Epithelial cell of proximal tubule (primary cell): Measurements from ENCODE around the gene JOSD2. TPM values are rescaled to one million over a fixed set of nuclear protein-coding genes. Genes with fewer than 3 reads are reported as not detected.

Experiments
- DNase-seq: peaks from one replicate; pipeline ENCODE4 v3.0.0-alpha.2; 2011; ENCODE audit warnings: low read depth
- H3K4me3 ChIP-seq: 2 replicates; pipeline ENCODE4 v1.5.1; 2011; ENCODE audit warnings: low read depth, mild to moderate bottlenecking, low read length
- CTCF ChIP-seq: conservative IDR thresholded peaks from 2 replicates; pipeline ENCODE4 v1.5.1; 2012; ENCODE audit warnings: low read depth, mild to moderate bottlenecking, low read length
- total RNA-seq: library from RNA; depleted of rRNA; stranded (reverse); fragments of >200 nt; gene quantifications from 2 replicates; pipeline ENCODE4 v1.2.3, GENCODE V29; 2015

Gene JOSD2
- total RNA-seq, 1 donor from 2014 or later: 16.1 TPM

- H3K4me3 ChIP-seq: no peak overlapping the region
- no peak for DNase-seq
- no peak for TF ChIP-seq CTCF
These were observed 36.6 kb upstream of the JOSD2 start for GRCh38 chr19:50547385-50548190.

GRCh38 chr19:50546527-50547221 lies 35.7 kb upstream of the JOSD2 start:
- no peak for DNase-seq
- H3K4me3 ChIP-seq: no peak overlapping the region
- no peak for TF ChIP-seq CTCF

GRCh38 chr19:50542943-50543342 lies 32.0 kb upstream of the JOSD2 start:
- TF ChIP-seq CTCF: no peak
- no peak for DNase-seq
- H3K4me3 ChIP-seq: no peak overlapping the region

GRCh38 chr19:50537769-50538230 lies 26.8 kb upstream of the JOSD2 start:
- DNase-seq: peak; percentile 4
- TF ChIP-seq CTCF: peak; percentile 87
- no peak overlapping the region for H3K4me3 ChIP-seq

- no peak for TF ChIP-seq CTCF
- H3K4me3 ChIP-seq: no peak overlapping the region
- DNase-seq: no peak
These were observed 26.3 kb upstream of the JOSD2 start for GRCh38 chr19:50537306-50537685.

GRCh38 chr19:50536662-50537305 lies 25.8 kb upstream of the JOSD2 start:
- DNase-seq: no peak
- no peak overlapping the region for H3K4me3 ChIP-seq
- peak; percentile 14 for TF ChIP-seq CTCF
